HG03378 (cell line): ENCODE results near the gene TMEM232.
"Not testable (repeated sequence)": the region's sequence is repeated elsewhere in the genome, so short reads cannot be mapped to it uniquely, and the experiment has no call there.

ENCODE experiments used
- ATAC-seq: cut with Tn5 transposase; IDR thresholded peaks from one replicate; pipeline ENCODE4 v1.9.1; 2021; ENCODE audit warnings: mild to moderate bottlenecking, moderate library complexity; ENCODE audit not compliant: unreplicated experiment

TMEM232 gene

GRCh38 chr5:110726249-110727024 lies at the start of gene TMEM232:
Gene TMEM232, minus strand, starts transcription at chr5:110726671. Its CDS starts 59,319 bp downstream, at chr5:110667352.
- peak; percentile 100 for ATAC-seq

- ATAC-seq: no peak
Observed at GRCh38 chr5:110770286-110770685, 43.8 kb upstream of the TMEM232 start.

- ATAC-seq: no peak
Observed at GRCh38 chr5:110769000-110769681, 42.7 kb upstream of the TMEM232 start.

GRCh38 chr5:110768138-110768860 lies 41.8 kb upstream of the TMEM232 start:
- no peak for ATAC-seq

- ATAC-seq: no peak
Observed at GRCh38 chr5:110760158-110760557, 33.7 kb upstream of the TMEM232 start.

DNA sequence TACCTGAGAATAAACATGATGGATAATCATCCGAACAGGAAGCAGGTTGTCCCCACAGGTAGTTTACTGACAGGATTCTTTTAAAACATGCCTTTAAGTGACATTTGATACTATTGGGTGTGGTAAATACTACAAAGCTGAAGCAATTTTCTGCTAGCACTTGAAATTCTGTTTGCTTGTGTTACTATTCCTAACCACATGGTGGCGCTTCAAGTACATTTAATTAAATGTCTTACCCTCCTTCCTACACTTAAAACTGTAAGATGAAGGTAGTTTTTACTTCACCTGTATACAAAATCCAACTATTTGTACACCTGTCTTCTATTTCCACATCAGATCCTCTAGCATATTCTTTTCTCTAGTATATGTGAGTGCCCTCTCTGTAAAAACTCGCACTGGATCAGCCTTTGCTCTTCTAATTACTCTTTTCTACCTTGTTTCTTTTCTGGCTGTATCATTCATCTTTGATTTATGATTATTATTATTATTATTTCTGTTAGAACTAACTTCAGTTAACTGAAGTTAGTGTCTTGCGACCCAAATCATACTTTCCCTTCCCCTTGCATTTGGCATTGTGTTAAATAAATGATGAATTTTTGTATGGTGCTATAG lies 30.8 kb upstream of the TMEM232 start:
- ATAC-seq: no peak

DNA sequence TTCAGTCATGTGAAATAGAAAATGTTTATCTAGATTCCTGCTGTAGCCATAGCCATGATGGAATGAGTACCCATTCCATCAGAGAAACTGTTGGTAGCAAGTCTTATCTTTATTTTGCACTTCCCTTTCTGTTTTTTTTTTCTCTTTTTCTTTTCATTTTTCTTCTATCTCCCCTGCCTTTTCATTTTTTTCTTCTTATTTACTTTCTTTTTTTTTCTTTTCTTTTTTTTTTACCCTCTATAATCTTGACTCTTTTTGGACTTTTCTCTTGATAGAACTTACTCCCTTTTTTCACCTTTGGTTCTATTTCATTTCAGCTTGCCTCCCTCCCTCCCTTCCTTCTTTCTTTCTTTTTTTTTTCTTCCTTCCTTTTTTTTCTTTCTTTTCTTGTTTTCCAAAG lies 27.7 kb upstream of the TMEM232 start:
- ATAC-seq: no peak

DNA sequence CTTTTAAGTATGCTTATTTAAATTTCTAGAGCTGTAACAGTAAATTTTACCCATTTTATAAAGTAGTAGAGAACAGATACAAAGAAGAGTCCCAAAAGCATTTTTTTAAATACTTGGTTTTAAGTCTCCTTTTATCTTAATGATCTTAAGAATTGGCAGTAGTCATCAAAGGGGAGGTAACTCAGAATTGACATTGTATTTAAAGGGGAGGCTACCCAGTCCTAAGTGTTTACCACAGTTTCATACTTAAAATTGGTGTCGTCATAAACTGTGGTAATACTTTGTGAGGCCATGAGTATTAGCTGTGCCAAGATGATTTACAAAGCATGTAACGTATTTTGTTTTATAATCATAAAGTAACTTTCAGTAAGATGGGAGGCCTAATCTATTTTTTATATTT lies 27.1 kb upstream of the TMEM232 start:
- no peak for ATAC-seq

DNA sequence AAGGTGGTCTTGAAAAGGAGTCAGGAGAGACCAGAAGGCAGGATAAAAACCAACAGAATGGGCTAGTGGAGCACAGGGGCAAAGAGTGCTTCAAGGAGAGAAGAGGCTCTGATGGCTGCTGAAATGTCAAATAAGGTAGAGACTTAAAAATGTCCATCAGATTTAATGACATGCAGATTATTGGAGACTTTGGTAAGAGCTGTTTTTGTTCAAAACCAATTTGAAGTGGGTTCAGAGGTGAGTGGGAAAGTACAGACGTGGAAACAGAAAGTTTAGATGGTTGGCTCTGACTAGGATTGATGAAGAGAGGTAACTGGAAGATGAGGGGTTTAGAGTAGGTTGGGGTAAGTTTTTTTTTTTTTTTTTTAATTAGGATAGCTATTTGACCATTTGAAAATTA lies 26.5 kb upstream of the TMEM232 start:
- ATAC-seq: peak; percentile 20

DNA sequence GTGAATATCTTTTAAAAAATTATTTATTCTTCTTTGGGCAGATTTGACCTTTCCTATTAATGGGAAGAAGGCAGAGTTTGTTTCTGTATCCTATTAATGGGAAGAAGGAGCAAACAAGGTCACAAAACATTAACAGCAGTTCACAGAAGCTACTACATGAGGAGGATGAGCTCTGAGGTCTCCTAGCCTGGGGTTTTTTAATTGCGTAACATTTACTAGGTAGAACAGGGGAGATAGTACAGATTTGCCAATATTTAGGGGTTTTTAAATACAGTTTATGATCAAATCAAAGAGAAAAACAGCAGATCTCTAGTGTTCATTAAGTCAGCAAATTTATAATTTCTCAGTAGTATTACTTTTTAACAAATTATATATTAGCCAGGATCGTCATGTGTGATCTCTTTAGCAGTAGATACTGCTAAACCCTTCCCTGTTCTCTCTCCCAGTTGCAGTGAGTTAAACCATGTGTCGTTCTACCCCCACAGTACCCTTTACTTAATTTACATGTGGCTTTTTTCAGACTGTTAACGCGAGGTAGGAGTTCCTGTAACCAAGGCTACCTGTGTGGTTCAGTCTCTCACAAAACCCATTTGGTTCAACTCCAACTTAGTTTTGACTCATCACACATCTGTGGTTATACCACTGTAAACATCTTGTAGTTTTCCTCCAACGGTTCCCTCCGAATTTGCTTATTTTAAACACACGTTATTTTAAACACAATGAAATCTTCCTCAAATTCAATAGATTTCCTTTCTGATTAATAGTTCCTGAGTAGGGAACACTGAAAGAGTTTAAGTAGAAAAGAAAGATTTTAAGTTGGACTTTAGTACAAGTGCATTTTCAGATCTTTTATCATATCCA lies 25.7 kb upstream of the TMEM232 start:
- ATAC-seq: peak; percentile 98

GRCh38 chr5:110738812-110739651 lies 12.6 kb upstream of the TMEM232 start, which contains the start of gene SLC25A46:
Gene SLC25A46, plus strand, starts transcription at chr5:110739007. Its CDS starts 113 bp downstream, at chr5:110739120.
- ATAC-seq: peak; percentile 97

- peak; percentile 62 for ATAC-seq
Observed at GRCh38 chr5:110738503-110738811, 12.0 kb upstream of the TMEM232 start.

DNA sequence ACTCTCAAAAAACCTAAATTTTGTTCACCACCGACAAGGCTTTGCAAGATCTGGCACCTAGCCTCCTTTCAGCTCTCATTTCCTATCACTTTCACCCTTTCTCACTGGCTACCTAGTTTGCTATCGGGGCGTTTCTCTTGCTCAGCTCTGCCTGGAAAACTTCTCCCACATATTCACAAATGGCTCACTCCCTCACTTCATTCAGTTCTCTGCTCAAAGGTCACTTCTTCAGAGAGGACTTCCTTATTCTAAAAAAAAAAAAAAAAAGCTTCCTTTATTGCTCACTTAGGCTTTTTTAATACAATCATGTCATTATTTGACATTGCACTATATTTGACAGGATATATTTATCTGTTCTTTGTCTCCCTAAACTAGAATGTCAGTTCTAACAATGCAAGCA lies 10.3 kb upstream of the TMEM232 start:
- no peak for ATAC-seq

DNA sequence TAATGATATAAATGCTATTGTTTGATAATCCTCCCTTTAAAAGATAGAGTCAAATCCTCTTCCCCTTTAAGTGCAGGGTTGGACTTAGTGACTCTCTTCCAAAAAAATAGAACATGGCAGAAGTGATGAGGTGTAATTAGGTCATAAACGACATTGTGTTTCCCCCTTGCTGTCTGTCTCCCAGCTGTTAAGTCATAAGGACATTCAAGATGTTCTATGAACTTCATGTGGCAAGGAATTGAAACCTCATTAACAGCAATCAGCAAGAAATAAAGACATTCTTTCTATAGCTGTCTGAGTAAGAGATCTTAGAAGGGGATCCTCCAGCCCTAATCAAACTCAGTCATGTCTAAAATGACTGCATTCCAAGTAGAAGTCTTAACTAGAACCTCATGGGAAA lies 9.1 kb upstream of the TMEM232 start:
- no peak for ATAC-seq

- no peak for ATAC-seq
Observed at GRCh38 chr5:110734101-110734500, 7.6 kb upstream of the TMEM232 start.

DNA sequence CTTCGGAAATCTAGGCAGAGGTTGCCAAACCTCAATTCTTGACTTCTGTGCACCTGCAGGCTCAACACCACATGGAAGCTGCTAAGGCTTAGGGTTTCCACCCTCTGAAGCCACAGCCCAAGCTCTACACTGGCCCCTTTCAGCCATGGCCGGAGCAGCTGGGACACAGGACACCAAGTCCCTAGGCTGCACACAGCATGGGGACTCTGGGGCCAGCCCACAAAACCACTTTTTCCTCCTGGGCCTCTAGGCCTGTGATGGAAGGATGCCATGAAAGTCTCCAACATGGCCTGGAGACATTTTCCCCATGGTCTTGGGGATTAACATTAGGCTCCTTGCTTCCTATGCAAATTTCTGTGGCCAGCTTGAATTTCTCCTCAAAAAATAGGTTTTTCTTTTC lies 5.0 kb upstream of the TMEM232 start:
- not testable (repeated sequence) for ATAC-seq

- peak; percentile 34 for ATAC-seq
Observed at GRCh38 chr5:110727025-110727314, 499 bp upstream of the TMEM232 start.

DNA sequence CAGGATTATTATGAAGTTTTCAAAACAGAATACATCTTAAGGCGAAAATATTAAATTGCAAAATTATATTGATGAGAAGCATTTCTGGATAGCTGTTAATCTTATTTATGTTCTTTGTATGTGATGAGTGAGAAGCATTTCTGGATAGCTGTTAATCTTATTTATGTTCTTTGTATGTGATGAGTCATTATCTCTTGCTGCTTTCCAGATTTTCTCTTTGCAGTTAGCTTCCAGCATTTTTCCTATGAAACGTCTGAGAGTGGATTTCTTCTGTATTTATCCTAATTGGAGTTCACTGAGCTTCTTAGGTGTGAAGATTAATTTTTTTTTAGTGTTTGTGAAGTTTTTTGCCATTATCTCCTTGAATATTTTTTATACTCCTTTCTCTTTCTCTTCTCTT lies 8.2 kb downstream of the TMEM232 start:
- no peak for ATAC-seq
